Panc1 (cell line): ENCODE data around the gene EVC. TPM values are rescaled to one million over a fixed set of nuclear protein-coding genes. Genes with fewer than 3 reads are reported as not detected.

Experiments
- ATAC-seq: fragments of 200-7000 bp; cut with Tn5 transposase; 2 replicates; pipeline ENCODE4 v1.9.1; 2020; ENCODE audit warnings: mild to moderate bottlenecking, moderate library complexity
- BruUV-seq: library from RNA; stranded (reverse); fragments of 400-500 nt; replicated peaks from 2 replicates; lab custom pipeline; 2021; lab: Mats Ljungman, UMichigan
- CTCF ChIA-PET: fragments of 300-600 bp; sonication (Branson Sonifier 250); formaldehyde crosslinking; loops from one replicate; lab custom pipeline; 2022; ENCODE audit warnings: antibody characterized with exemption; lab: Charles Lee
- POLR2A ChIA-PET: fragments of 300-600 bp; sonication (Branson Sonifier 250); formaldehyde crosslinking; loops from one replicate; lab custom pipeline; 2022; ENCODE audit warnings: antibody characterized with exemption; lab: Charles Lee
- DNase-seq: peaks from one replicate; pipeline ENCODE4 v3.0.0-alpha.2; 2010; ENCODE audit warnings: low read depth, low spot score
- H3K27ac ChIP-seq: 2 replicates; pipeline ENCODE4 v1.5.1; 2011; ENCODE audit warnings: mild to moderate bottlenecking, low read length, inconsistent platforms
- H3K27me3 ChIP-seq: fragments of 200-500 bp; sonication (Bioruptor generic); 2 replicates; pipeline ENCODE4 v1.6.0; 2014; ENCODE audit warnings: low read length, inconsistent platforms; ENCODE audit not compliant: control insufficient read depth, insufficient read depth
- H3K36me3 ChIP-seq: fragments of 200-500 bp; sonication (Bioruptor generic); 2 replicates; pipeline ENCODE4 v1.5.1; 2014; ENCODE audit warnings: inconsistent platforms, mild to moderate bottlenecking, low read length, moderate library complexity; ENCODE audit not compliant: control insufficient read depth, insufficient read depth
- H3K4me1 ChIP-seq: 2 replicates; pipeline ENCODE4 v1.5.1; 2011; ENCODE audit warnings: inconsistent platforms, mild to moderate bottlenecking, low read length, moderate library complexity; ENCODE audit not compliant: control insufficient read depth, insufficient read depth
- H3K4me3 ChIP-seq, 2 experiments: 2 replicates each; pipeline ENCODE4 v1.5.1; 2011 to 2012; ENCODE audit warnings: low read depth in 2 of 2, low read length in 2 of 2, mild to moderate bottlenecking in 2 of 2, inconsistent platforms in 1 of 2, moderate library complexity in 1 of 2
- H3K9me3 ChIP-seq: fragments of 200-500 bp; sonication (Bioruptor generic); 2 replicates; pipeline ENCODE4 v1.5.1; 2014; ENCODE audit warnings: low read depth, mild to moderate bottlenecking, inconsistent platforms, low read length, moderate library complexity; ENCODE audit not compliant: control insufficient read depth, insufficient read depth
- POLR2AphosphoS5 ChIP-seq: IDR thresholded peaks from 2 replicates; pipeline ENCODE4 v1.6.1; 2012; ENCODE audit warnings: mild to moderate bottlenecking, low read depth, low read length, moderate library complexity
- SIN3A ChIP-seq: IDR thresholded peaks from 2 replicates; pipeline ENCODE4 v1.6.1; 2012; ENCODE audit warnings: low read depth, mild to moderate bottlenecking, low read length, moderate library complexity, borderline replicate concordance; ENCODE audit not compliant: insufficient read depth
- TCF7L2 ChIP-seq: IDR thresholded peaks from 2 replicates; pipeline ENCODE4 v1.6.1; 2011; ENCODE audit warnings: mild to moderate bottlenecking, low read depth, low read length, inconsistent platforms
- in situ Hi-C: cut with HindIII; loops from 2 replicates; pipeline ENCODE4 v1.10.0; 2016; ENCODE audit warnings: low sequenced_read_pairs, low pct_unique_long_range_greater_than_20kb
- intact Hi-C: fragments of 100-400 bp; cut with micrococcal nuclease; formaldehyde crosslinking; loops from one replicate; pipeline ENCODE4 v1.10.0; 2022; ENCODE audit not compliant: unreplicated experiment
- total RNA-seq: library from RNA; stranded (reverse); gene quantifications from one replicate; pipeline ENCODE4 v1.2.1, GENCODE V29; 2021; ENCODE audit not compliant: unreplicated experiment
- TF ChIP-seq, protein P1 (sequence below), 2 experiments: IDR thresholded peaks; 2 replicates each; pipeline ENCODE4 v1.6.1; 2011 to 2012; ENCODE audit warnings: low read depth in 2 of 2, control low read depth in 1 of 2, low read length in 1 of 2, mild to moderate bottlenecking in 1 of 2, moderate library complexity in 1 of 2; ENCODE audit not compliant: insufficient read depth in 1 of 2
- TF ChIP-seq, protein P2 (sequence below): fragments of 450-650 bp; IDR thresholded peaks from 2 replicates; pipeline ENCODE4 v1.5.1; 2017; ENCODE audit warnings: mild to moderate bottlenecking

EVC gene
- total RNA-seq, 1 experiment from 2014 or later: 12.1 TPM

GRCh38 chr4:5734853-5735252 lies 23.9 kb downstream of the EVC start:
- no peak overlapping the region for H3K27ac ChIP-seq
- no peaks in the 10 kb centered on the region for H3K4me1 ChIP-seq
- no peak overlapping the region for H3K4me3 ChIP-seq
- H3K27me3 ChIP-seq: no peaks in the 10 kb centered on the region
- no TSS peak for BruUV-seq
- intact Hi-C loops (no loop called here), in situ Hi-C loops (no loop called here)
- no peak for ATAC-seq
- ChIA-PET CTCF (no interaction called here), POLR2A (no interaction called here)
- no peak for DNase-seq
- H3K36me3 ChIP-seq: no peaks in the 10 kb centered on the region
- no peaks in the 10 kb centered on the region for H3K9me3 ChIP-seq
- TF ChIP-seq TCF7L2 (no peak), SIN3A (no peak), POLR2AphosphoS5 (no peak)
- TF ChIP-seq, protein P1, sequence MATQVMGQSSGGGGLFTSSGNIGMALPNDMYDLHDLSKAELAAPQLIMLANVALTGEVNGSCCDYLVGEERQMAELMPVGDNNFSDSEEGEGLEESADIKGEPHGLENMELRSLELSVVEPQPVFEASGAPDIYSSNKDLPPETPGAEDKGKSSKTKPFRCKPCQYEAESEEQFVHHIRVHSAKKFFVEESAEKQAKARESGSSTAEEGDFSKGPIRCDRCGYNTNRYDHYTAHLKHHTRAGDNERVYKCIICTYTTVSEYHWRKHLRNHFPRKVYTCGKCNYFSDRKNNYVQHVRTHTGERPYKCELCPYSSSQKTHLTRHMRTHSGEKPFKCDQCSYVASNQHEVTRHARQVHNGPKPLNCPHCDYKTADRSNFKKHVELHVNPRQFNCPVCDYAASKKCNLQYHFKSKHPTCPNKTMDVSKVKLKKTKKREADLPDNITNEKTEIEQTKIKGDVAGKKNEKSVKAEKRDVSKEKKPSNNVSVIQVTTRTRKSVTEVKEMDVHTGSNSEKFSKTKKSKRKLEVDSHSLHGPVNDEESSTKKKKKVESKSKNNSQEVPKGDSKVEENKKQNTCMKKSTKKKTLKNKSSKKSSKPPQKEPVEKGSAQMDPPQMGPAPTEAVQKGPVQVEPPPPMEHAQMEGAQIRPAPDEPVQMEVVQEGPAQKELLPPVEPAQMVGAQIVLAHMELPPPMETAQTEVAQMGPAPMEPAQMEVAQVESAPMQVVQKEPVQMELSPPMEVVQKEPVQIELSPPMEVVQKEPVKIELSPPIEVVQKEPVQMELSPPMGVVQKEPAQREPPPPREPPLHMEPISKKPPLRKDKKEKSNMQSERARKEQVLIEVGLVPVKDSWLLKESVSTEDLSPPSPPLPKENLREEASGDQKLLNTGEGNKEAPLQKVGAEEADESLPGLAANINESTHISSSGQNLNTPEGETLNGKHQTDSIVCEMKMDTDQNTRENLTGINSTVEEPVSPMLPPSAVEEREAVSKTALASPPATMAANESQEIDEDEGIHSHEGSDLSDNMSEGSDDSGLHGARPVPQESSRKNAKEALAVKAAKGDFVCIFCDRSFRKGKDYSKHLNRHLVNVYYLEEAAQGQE (IDR thresholded peaks at IDR 0.05; ENCODE audit: insufficient read depth in 1 of 2, low read depth in 2 of 2, low read length in 1 of 2): no peak
- TF ChIP-seq, protein P2, sequence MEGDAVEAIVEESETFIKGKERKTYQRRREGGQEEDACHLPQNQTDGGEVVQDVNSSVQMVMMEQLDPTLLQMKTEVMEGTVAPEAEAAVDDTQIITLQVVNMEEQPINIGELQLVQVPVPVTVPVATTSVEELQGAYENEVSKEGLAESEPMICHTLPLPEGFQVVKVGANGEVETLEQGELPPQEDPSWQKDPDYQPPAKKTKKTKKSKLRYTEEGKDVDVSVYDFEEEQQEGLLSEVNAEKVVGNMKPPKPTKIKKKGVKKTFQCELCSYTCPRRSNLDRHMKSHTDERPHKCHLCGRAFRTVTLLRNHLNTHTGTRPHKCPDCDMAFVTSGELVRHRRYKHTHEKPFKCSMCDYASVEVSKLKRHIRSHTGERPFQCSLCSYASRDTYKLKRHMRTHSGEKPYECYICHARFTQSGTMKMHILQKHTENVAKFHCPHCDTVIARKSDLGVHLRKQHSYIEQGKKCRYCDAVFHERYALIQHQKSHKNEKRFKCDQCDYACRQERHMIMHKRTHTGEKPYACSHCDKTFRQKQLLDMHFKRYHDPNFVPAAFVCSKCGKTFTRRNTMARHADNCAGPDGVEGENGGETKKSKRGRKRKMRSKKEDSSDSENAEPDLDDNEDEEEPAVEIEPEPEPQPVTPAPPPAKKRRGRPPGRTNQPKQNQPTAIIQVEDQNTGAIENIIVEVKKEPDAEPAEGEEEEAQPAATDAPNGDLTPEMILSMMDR: no peak

DNA sequence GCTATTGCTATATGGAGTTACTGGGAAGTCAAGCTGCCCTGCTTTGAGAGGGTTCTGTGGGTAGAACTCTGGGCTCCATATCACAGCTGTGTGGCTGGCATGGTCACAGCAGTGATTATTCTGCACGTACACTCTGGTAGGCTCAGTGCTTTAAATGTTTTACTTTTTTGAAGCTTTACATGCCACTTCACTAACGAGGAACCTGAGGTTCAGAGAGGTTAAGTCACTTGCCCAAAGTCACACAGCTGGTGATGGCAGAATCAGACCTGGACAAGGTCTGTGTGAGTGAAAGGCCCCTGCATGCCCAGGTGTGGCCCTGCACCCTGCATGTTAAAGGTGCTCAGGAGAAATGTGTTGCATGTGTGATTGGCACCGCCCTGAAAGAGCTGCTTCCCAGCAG lies 24.5 kb downstream of the EVC start:
- CTCF ChIA-PET: no interaction called here
- POLR2A ChIA-PET: no interaction called here
- DNase-seq: no peak
- Histone ChIP-seq H3K4me3 (no peak overlapping the region), H3K36me3 (no peaks in the 10 kb centered on the region), H3K27ac (no peak overlapping the region), H3K4me1 (no peaks in the 10 kb centered on the region), H3K27me3 (no peaks in the 10 kb centered on the region), H3K9me3 (no peaks in the 10 kb centered on the region)
- no TSS peak for BruUV-seq
- in situ Hi-C loops: no loop called here
- intact Hi-C loops: no loop called here
- TF ChIP-seq, protein P2: no peak
- TF ChIP-seq TCF7L2: no peak
- TF ChIP-seq, protein P1 (IDR thresholded peaks at IDR 0.05; ENCODE audit: insufficient read depth in 1 of 2, low read depth in 2 of 2, low read length in 1 of 2): no peak
- ATAC-seq: no peak
